SU-DHL-6 (cell line): ENCODE data around the gene BTBD9.

Experiments
- CTCF ChIP-seq: fragments of 200-600 bp; sonication (generic); IDR thresholded peaks from one replicate; pipeline ENCODE4 v1.5.1; 2017; ENCODE audit warnings: antibody characterized with exemption, mild to moderate bottlenecking, low read length, moderate library complexity; ENCODE audit not compliant: insufficient read depth, poor library complexity, severe bottlenecking
- EZH2phosphoT487 ChIP-seq: fragments of 200-600 bp; sonication (generic), shearing (Covaris generic); conservative IDR thresholded peaks from 2 replicates; pipeline ENCODE4 v1.6.1; 2018; ENCODE audit warnings: mild to moderate bottlenecking, antibody characterized with exemption, low read length, moderate library complexity, mixed read lengths

DNA sequence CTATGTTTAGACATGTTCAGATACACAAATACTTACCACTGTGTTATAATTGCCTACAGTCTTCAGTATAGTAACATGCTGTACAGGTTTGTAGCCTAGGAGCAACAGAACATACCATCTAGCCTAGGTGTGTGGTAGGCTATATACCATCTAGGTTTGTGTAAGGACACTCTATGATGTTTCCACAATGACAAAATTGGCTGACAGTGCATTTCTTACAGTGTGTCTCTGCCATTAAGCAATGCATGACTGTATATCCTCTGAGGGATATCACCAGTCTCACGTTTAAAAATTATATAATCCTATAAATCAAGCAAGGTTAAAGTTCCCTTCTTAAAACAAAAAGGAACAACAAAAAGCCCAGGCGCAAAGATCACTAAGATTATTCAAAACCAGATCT lies 352.2 kb downstream of the BTBD9 start:
- TF ChIP-seq CTCF (no peak), EZH2phosphoT487 (no peak)
